ENCODE measurements around the gene PACS2. TPM values are rescaled to one million over a fixed set of nuclear protein-coding genes. Genes with fewer than 3 reads are reported as not detected.
"Not testable (repeated sequence)": the region's sequence is repeated elsewhere in the genome, so short reads cannot be mapped to it uniquely, and the experiment has no call there.

The PACS2 gene
- total and polyA plus RNA-seq, 5 donors from 2014 or later = 0.72 to 64.0 (median 2.1) TPM

DNA sequence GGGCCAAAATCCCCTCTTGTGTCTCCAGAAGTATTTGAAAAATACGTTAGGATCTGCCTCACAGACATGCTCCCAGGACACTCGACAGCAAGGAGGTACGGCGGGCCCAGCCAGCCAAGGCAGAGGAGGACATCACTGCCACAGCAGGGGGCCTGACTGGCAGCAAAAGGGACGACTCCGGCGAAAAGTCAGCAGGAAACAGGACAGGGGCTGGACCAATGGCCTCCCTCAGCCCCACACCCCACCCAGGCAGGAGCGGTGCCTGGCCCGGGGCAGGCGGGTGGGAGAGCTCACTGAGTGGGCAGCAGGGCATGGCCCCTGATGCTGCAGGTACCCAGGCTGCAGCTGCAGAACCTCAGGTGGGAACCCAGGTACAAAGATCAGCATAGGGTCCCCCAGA is 31.5 kb upstream of the PACS2 start:
- Mint-ChIP-seq H3K4me3 (peak overlapping the region in 1 of 4 donors; percentile 24), H3K36me3 (peaks cover 17% of the 10 kb centered on the region), H3K27me3 (no peaks in the 10 kb centered on the region), H3K4me1 (peaks cover 9 to 35% (median 17%) of the 10 kb centered on the region in 4 donors), H3K27ac (no peak overlapping the region), H3K9me3 (no peaks in the 10 kb centered on the region)
- H3K4me1 ChIP-seq (ENCODE audit: control insufficient read depth, insufficient read depth, low read length, poor library complexity, severe bottlenecking) = peaks cover 3% of the 10 kb centered on the region
- no peak overlapping the region for H3K4me3 ChIP-seq (ENCODE audit: low read depth, low read length)
- ATAC-seq (ENCODE audit: low read depth in 2 of 2) (no peak), DNase-seq (no peak)
- peaks cover 5% of the 10 kb centered on the region for H3K36me3 ChIP-seq (ENCODE audit: control insufficient read depth, insufficient read depth, low read length)
- no peaks in the 10 kb centered on the region for H3K9me3 ChIP-seq (ENCODE audit: control insufficient read depth in 2 of 2, low read length in 2 of 2)
- no peak overlapping the region for H3K27ac ChIP-seq (ENCODE audit: insufficient read depth, low read length, poor library complexity, severe bottlenecking)
- no peaks in the 10 kb centered on the region for H3K27me3 ChIP-seq (ENCODE audit: control insufficient read depth, insufficient read depth, low read length)

DNA sequence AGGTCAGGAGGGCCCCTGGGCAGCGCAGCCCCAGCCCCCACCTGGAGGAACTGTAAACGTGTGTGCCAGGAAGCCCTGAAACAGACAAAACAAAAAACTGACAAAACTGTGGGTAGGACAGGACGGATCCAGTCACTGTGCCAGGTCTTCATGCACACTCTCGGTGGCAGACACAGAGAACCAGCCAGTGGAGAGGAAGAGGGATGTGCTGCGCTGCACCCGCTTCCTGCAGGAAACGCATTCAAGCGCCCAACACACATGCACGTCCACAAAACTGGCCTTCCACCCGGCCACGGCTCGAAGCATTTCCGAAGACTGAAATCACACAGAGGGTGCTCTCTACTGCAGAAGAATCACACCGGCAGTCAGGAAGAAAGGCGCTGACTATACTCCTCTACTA is 30.6 kb upstream of the PACS2 start:
- Mint-ChIP-seq H3K27ac (no peak overlapping the region), H3K36me3 (peaks cover 17% of the 10 kb centered on the region), H3K9me3 (no peaks in the 10 kb centered on the region), H3K27me3 (peaks cover 1% of the 10 kb centered on the region), H3K4me3 (no peak overlapping the region), H3K4me1 (peaks cover 9 to 32% (median 17%) of the 10 kb centered on the region in 4 donors)
- DNase-seq = peak in 1 of 3 donors; percentile 45
- no peak overlapping the region for H3K4me3 ChIP-seq (ENCODE audit: low read depth, low read length)
- peaks cover 5% of the 10 kb centered on the region for H3K36me3 ChIP-seq (ENCODE audit: control insufficient read depth, insufficient read depth, low read length)
- H3K9me3 ChIP-seq (ENCODE audit: control insufficient read depth in 2 of 2, low read length in 2 of 2) = no peaks in the 10 kb centered on the region
- peaks cover 3% of the 10 kb centered on the region for H3K4me1 ChIP-seq (ENCODE audit: control insufficient read depth, insufficient read depth, low read length, poor library complexity, severe bottlenecking)
- no peaks in the 10 kb centered on the region for H3K27me3 ChIP-seq (ENCODE audit: control insufficient read depth, insufficient read depth, low read length)
- no peak overlapping the region for H3K27ac ChIP-seq (ENCODE audit: insufficient read depth, low read length, poor library complexity, severe bottlenecking)
- ATAC-seq (ENCODE audit: low read depth in 2 of 2) = no peak

- H3K36me3 Mint-ChIP-seq = peaks cover 17% of the 10 kb centered on the region
- peaks cover 5% of the 10 kb centered on the region for H3K36me3 ChIP-seq (ENCODE audit: control insufficient read depth, insufficient read depth, low read length)
- H3K4me1 Mint-ChIP-seq = peaks cover 4 to 28% (median 16%) of the 10 kb centered on the region in 4 donors
- peaks cover 3% of the 10 kb centered on the region for H3K4me1 ChIP-seq (ENCODE audit: control insufficient read depth, insufficient read depth, low read length, poor library complexity, severe bottlenecking)
- no peaks in the 10 kb centered on the region for H3K9me3 Mint-ChIP-seq
- no peak overlapping the region for H3K4me3 Mint-ChIP-seq
- ATAC-seq (ENCODE audit: low read depth in 2 of 2) (no peak), DNase-seq (no peak)
- H3K27ac ChIP-seq (ENCODE audit: insufficient read depth, low read length, poor library complexity, severe bottlenecking) = no peak overlapping the region
- H3K9me3 ChIP-seq (ENCODE audit: control insufficient read depth in 2 of 2, low read length in 2 of 2) = no peaks in the 10 kb centered on the region
- no peaks in the 10 kb centered on the region for H3K27me3 ChIP-seq (ENCODE audit: control insufficient read depth, insufficient read depth, low read length)
- peaks cover 5% of the 10 kb centered on the region for H3K27me3 Mint-ChIP-seq
- H3K27ac Mint-ChIP-seq = no peak overlapping the region
- H3K4me3 ChIP-seq (ENCODE audit: low read depth, low read length) = no peak overlapping the region
Observed at GRCh38 chr14:105285174-105285573, 29.4 kb upstream of the PACS2 start.

DNA sequence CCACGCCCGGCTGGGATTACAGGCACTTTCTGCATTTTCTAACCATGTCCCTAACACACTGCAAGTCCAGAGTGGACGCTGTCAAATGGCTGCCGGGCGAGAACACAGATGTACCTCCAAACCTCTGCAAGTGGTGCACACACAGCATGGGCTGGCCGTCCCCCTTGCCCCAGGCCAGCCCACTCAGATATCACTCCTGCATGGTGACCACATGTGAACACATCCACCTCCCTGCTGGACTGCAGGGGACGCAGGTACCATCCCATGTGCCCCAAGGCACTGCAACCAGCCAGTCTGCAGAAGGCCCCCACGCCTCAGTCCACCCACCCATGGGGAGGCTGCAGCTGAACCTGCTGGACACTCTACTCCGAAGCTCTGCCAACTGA is 27.8 kb upstream of the PACS2 start:
- Mint-ChIP-seq H3K4me1 (peaks cover 1 to 31% (median 14%) of the 10 kb centered on the region in 4 donors), H3K36me3 (peaks cover 17% of the 10 kb centered on the region), H3K27ac (no peak overlapping the region), H3K4me3 (no peak overlapping the region), H3K27me3 (peaks cover 5% of the 10 kb centered on the region), H3K9me3 (no peaks in the 10 kb centered on the region)
- Histone ChIP-seq H3K27me3 (ENCODE audit: control insufficient read depth, insufficient read depth, low read length) (no peaks in the 10 kb centered on the region), H3K36me3 (ENCODE audit: control insufficient read depth, insufficient read depth, low read length) (peaks cover 5% of the 10 kb centered on the region), H3K4me1 (ENCODE audit: control insufficient read depth, insufficient read depth, low read length, poor library complexity, severe bottlenecking) (peaks cover under 1% of the 10 kb centered on the region), H3K4me3 (ENCODE audit: low read depth, low read length) (no peak overlapping the region), H3K27ac (ENCODE audit: insufficient read depth, low read length, poor library complexity, severe bottlenecking) (no peak overlapping the region), H3K9me3 (ENCODE audit: control insufficient read depth in 2 of 2, low read length in 2 of 2) (no peaks in the 10 kb centered on the region)
- ATAC-seq (ENCODE audit: low read depth in 2 of 2) = no peak
- no peak for DNase-seq

- H3K4me3 ChIP-seq (ENCODE audit: low read depth, low read length) = no peak overlapping the region
- H3K27me3 ChIP-seq (ENCODE audit: control insufficient read depth, insufficient read depth, low read length) = no peaks in the 10 kb centered on the region
- DNase-seq = no peak
- H3K36me3 ChIP-seq (ENCODE audit: control insufficient read depth, insufficient read depth, low read length) = peaks cover 5% of the 10 kb centered on the region
- no peak for ATAC-seq (ENCODE audit: low read depth in 2 of 2)
- no peak overlapping the region for H3K27ac ChIP-seq (ENCODE audit: insufficient read depth, low read length, poor library complexity, severe bottlenecking)
- H3K9me3 ChIP-seq (ENCODE audit: control insufficient read depth in 2 of 2, low read length in 2 of 2) = no peaks in the 10 kb centered on the region
- H3K9me3 Mint-ChIP-seq = no peaks in the 10 kb centered on the region
- H3K4me1 Mint-ChIP-seq = peaks cover 0 to 32% (median 8%) of the 10 kb centered on the region in 4 donors
- no peak overlapping the region for H3K4me3 Mint-ChIP-seq
- H3K27me3 Mint-ChIP-seq = peaks cover 5% of the 10 kb centered on the region
- peaks cover 17% of the 10 kb centered on the region for H3K36me3 Mint-ChIP-seq
- H3K27ac Mint-ChIP-seq = no peak overlapping the region
- no peaks in the 10 kb centered on the region for H3K4me1 ChIP-seq (ENCODE audit: control insufficient read depth, insufficient read depth, low read length, poor library complexity, severe bottlenecking)
Observed at GRCh38 chr14:105287249-105288102, 27.1 kb upstream of the PACS2 start.

- H3K36me3 Mint-ChIP-seq = peaks cover 14% of the 10 kb centered on the region
- not testable (repeated sequence) for H3K27ac ChIP-seq (ENCODE audit: insufficient read depth, low read length, poor library complexity, severe bottlenecking); DNase-seq; H3K4me3 Mint-ChIP-seq; H3K4me3 ChIP-seq (ENCODE audit: low read depth, low read length); H3K27me3 Mint-ChIP-seq; H3K9me3 ChIP-seq (ENCODE audit: control insufficient read depth in 2 of 2, low read length in 2 of 2); H3K36me3 ChIP-seq (ENCODE audit: control insufficient read depth, insufficient read depth, low read length); H3K9me3 Mint-ChIP-seq; ATAC-seq (ENCODE audit: low read depth in 2 of 2); H3K27me3 ChIP-seq (ENCODE audit: control insufficient read depth, insufficient read depth, low read length)
- peaks cover 0 to 37% (median 3%) of the 10 kb centered on the region in 4 donors for H3K4me1 Mint-ChIP-seq
- peak overlapping the region in 2 of 3 donors; percentile 20 to 55 for H3K27ac Mint-ChIP-seq
- peaks cover 15% of the 10 kb centered on the region for H3K4me1 ChIP-seq (ENCODE audit: control insufficient read depth, insufficient read depth, low read length, poor library complexity, severe bottlenecking)
Observed at GRCh38 chr14:105288936-105289335, 25.6 kb upstream of the PACS2 start.

GRCh38 chr14:105290621-105291346 is 23.8 kb upstream of the PACS2 start:
- Histone ChIP-seq H3K27me3 (ENCODE audit: control insufficient read depth, insufficient read depth, low read length) (no peaks in the 10 kb centered on the region), H3K9me3 (ENCODE audit: control insufficient read depth in 2 of 2, low read length in 2 of 2) (no peaks in the 10 kb centered on the region), H3K36me3 (ENCODE audit: control insufficient read depth, insufficient read depth, low read length) (no peaks in the 10 kb centered on the region), H3K27ac (ENCODE audit: insufficient read depth, low read length, poor library complexity, severe bottlenecking) (no peak overlapping the region), H3K4me1 (ENCODE audit: control insufficient read depth, insufficient read depth, low read length, poor library complexity, severe bottlenecking) (peaks cover 21% of the 10 kb centered on the region), H3K4me3 (ENCODE audit: low read depth, low read length) (no peak overlapping the region)
- no peak for DNase-seq
- Mint-ChIP-seq H3K36me3 (peaks cover 1% of the 10 kb centered on the region), H3K27me3 (peaks cover 5% of the 10 kb centered on the region), H3K27ac (peak overlapping the region in 2 of 3 donors; percentile 32 to 75), H3K4me1 (peaks cover 7 to 39% (median 8%) of the 10 kb centered on the region in 4 donors), H3K9me3 (no peaks in the 10 kb centered on the region), H3K4me3 (peak overlapping the region in 1 of 4 donors; percentile 90)
- ATAC-seq (ENCODE audit: low read depth in 2 of 2) = no peak

Measured in CD4-positive, CD25-positive, alpha-beta regulatory T cell (primary cell).